Effector memory CD4-positive, alpha-beta T cell (primary cell): ENCODE measurements around the gene TOPORS.
"Not testable (repeated sequence)": the region's sequence is repeated elsewhere in the genome, so short reads cannot be mapped to it uniquely, and the experiment has no call there.

Experiments
- DNase-seq, 3 donors: peaks; one replicate each; pipeline ENCODE4 v3.0.0-alpha.2; 2020
- H3K27ac ChIP-seq: 2 replicates; pipeline ENCODE4 v1.7.0; 2013; ENCODE audit warnings: mild to moderate bottlenecking, low read length, moderate library complexity; ENCODE audit not compliant: insufficient read depth, poor library complexity, severe bottlenecking
- H3K27me3 ChIP-seq: replicated peaks from 2 replicates; pipeline ENCODE4 v1.7.0; 2013; ENCODE audit warnings: mild to moderate bottlenecking, low read length; ENCODE audit not compliant: insufficient read depth, control insufficient read depth, poor library complexity, severe bottlenecking
- H3K36me3 ChIP-seq: 2 replicates; pipeline ENCODE4 v1.7.0; 2013; ENCODE audit warnings: mild to moderate bottlenecking, low read length, moderate library complexity; ENCODE audit not compliant: control insufficient read depth, insufficient read depth
- H3K4me1 ChIP-seq: 2 replicates; pipeline ENCODE4 v1.7.0; 2013; ENCODE audit warnings: low read length, mild to moderate bottlenecking; ENCODE audit not compliant: control insufficient read depth, insufficient read depth, poor library complexity, severe bottlenecking
- H3K4me3 ChIP-seq: 2 replicates; pipeline ENCODE4 v1.7.0; 2013; ENCODE audit warnings: low read length, low read depth, mild to moderate bottlenecking; ENCODE audit not compliant: insufficient read depth, poor library complexity, severe bottlenecking
- H3K9me3 ChIP-seq: 2 replicates; pipeline ENCODE4 v1.7.0; 2013; ENCODE audit warnings: mild to moderate bottlenecking, low read length, moderate library complexity; ENCODE audit not compliant: control insufficient read depth

Gene TOPORS

GRCh38 chr9:32570262-32570661 lies 17.9 kb upstream of the TOPORS start:
- H3K4me3 ChIP-seq = no peak overlapping the region
- peaks cover 24% of the 10 kb centered on the region for H3K36me3 ChIP-seq
- no peak overlapping the region for H3K27ac ChIP-seq
- no peak for DNase-seq
- no peaks in the 10 kb centered on the region for H3K9me3 ChIP-seq
- H3K4me1 ChIP-seq = peaks cover 9% of the 10 kb centered on the region
- no peaks in the 10 kb centered on the region for H3K27me3 ChIP-seq

GRCh38 chr9:32566770-32567169 lies 14.4 kb upstream of the TOPORS start:
- Histone ChIP-seq H3K36me3 (peaks cover 31% of the 10 kb centered on the region), H3K4me3 (no peak overlapping the region), H3K9me3 (no peaks in the 10 kb centered on the region), H3K27me3 (no peaks in the 10 kb centered on the region), H3K4me1 (peaks cover 5% of the 10 kb centered on the region), H3K27ac (no peak overlapping the region)
- no peak for DNase-seq

- Histone ChIP-seq H3K36me3 (peaks cover 31% of the 10 kb centered on the region), H3K27ac (no peak overlapping the region), H3K4me1 (no peaks in the 10 kb centered on the region), H3K27me3 (no peaks in the 10 kb centered on the region), H3K4me3 (no peak overlapping the region), H3K9me3 (no peaks in the 10 kb centered on the region)
- no peak for DNase-seq
Measured at GRCh38 chr9:32565967-32566366, 13.6 kb upstream of the TOPORS start.

- Histone ChIP-seq H3K4me3 (no peak overlapping the region), H3K4me1 (no peaks in the 10 kb centered on the region), H3K36me3 (no peaks in the 10 kb centered on the region), H3K27me3 (no peaks in the 10 kb centered on the region), H3K27ac (no peak overlapping the region), H3K9me3 (no peaks in the 10 kb centered on the region)
- no peak for DNase-seq
Measured at GRCh38 chr9:32558408-32558934, 6.1 kb upstream of the TOPORS start.

GRCh38 chr9:32554591-32554990 lies 2.2 kb upstream of the TOPORS start:
- H3K4me3 ChIP-seq = no peak overlapping the region
- no peaks in the 10 kb centered on the region for H3K27me3 ChIP-seq
- no peak for DNase-seq
- no peak overlapping the region for H3K27ac ChIP-seq
- H3K4me1 ChIP-seq = peaks cover 15% of the 10 kb centered on the region
- no peaks in the 10 kb centered on the region for H3K9me3 ChIP-seq
- no peaks in the 10 kb centered on the region for H3K36me3 ChIP-seq

GRCh38 chr9:32554107-32554506 lies 1.7 kb upstream of the TOPORS start:
- Histone ChIP-seq H3K27ac (no peak overlapping the region), H3K4me3 (no peak overlapping the region), H3K4me1 (peaks cover 15% of the 10 kb centered on the region), H3K9me3 (no peaks in the 10 kb centered on the region), H3K36me3 (no peaks in the 10 kb centered on the region), H3K27me3 (no peaks in the 10 kb centered on the region)
- no peak for DNase-seq

- H3K9me3 ChIP-seq = no peaks in the 10 kb centered on the region
- DNase-seq = peak in 2 of 3 donors; percentile 18 to 26
- peaks cover 15% of the 10 kb centered on the region for H3K4me1 ChIP-seq
- peak overlapping the region; percentile 94 for H3K27ac ChIP-seq
- peak overlapping the region; percentile 90 for H3K4me3 ChIP-seq
- H3K36me3 ChIP-seq = no peaks in the 10 kb centered on the region
- no peaks in the 10 kb centered on the region for H3K27me3 ChIP-seq
Measured at GRCh38 chr9:32551276-32552051, 922 bp downstream of the TOPORS start.

GRCh38 chr9:32550562-32551275 lies 1.7 kb downstream of the TOPORS start:
- DNase-seq = peak; percentile 94 to 95 (median 95)
- no peaks in the 10 kb centered on the region for H3K36me3 ChIP-seq
- no peaks in the 10 kb centered on the region for H3K27me3 ChIP-seq
- H3K4me3 ChIP-seq = peak overlapping the region; percentile 90
- H3K9me3 ChIP-seq = no peaks in the 10 kb centered on the region
- peak overlapping the region; percentile 94 for H3K27ac ChIP-seq
- peaks cover 15% of the 10 kb centered on the region for H3K4me1 ChIP-seq

GRCh38 chr9:32550150-32550561 lies 2.2 kb downstream of the TOPORS start:
- DNase-seq = no peak
- peak overlapping the region; percentile 90 for H3K4me3 ChIP-seq
- no peaks in the 10 kb centered on the region for H3K9me3 ChIP-seq
- no peaks in the 10 kb centered on the region for H3K27me3 ChIP-seq
- no peaks in the 10 kb centered on the region for H3K36me3 ChIP-seq
- H3K4me1 ChIP-seq = peaks cover 15% of the 10 kb centered on the region
- peak overlapping the region; percentile 94 for H3K27ac ChIP-seq

GRCh38 chr9:32548213-32548612 lies 4.2 kb downstream of the TOPORS start:
- H3K27ac ChIP-seq, H3K4me3 ChIP-seq, H3K9me3 ChIP-seq, DNase-seq, H3K36me3 ChIP-seq, H3K27me3 ChIP-seq: not testable (repeated sequence)
- H3K4me1 ChIP-seq = peaks cover 15% of the 10 kb centered on the region
